Left kidney (tissue), 2 donors: Measurements from ENCODE around the gene HNMT. TPM values are rescaled to one million over a fixed set of nuclear protein-coding genes. Genes with fewer than 3 reads are reported as not detected.

ENCODE experiments used
- DNase-seq: peaks from one replicate; pipeline ENCODE4 v3.0.0-alpha.2; 2013
- polyA plus RNA-seq: library from polyadenylated mRNA; unstranded; fragments of 120-200 nt; gene quantifications from one replicate; pipeline ENCODE4 v1.2.1, GENCODE V29; 2013; ENCODE audit not compliant: insufficient read length

The HNMT gene
- polyA plus RNA-seq, 1 donor: 78.8 TPM

- no peak for DNase-seq
Observed at GRCh38 chr2:138007431-138007830, 43.2 kb downstream of the HNMT start.

- DNase-seq: no peak
Observed at GRCh38 chr2:138009622-138010021, 45.3 kb downstream of the HNMT start.

- DNase-seq: no peak
Observed at GRCh38 chr2:138010890-138011289, 46.6 kb downstream of the HNMT start.

- no peak for DNase-seq
Observed at GRCh38 chr2:138012082-138012481, 47.8 kb downstream of the HNMT start.

GRCh38 chr2:138012968-138013367 lies 48.7 kb downstream of the HNMT start:
- DNase-seq: no peak

GRCh38 chr2:138013639-138014038 lies 49.4 kb downstream of the HNMT start:
- peak; percentile 20 for DNase-seq

- DNase-seq: no peak
Observed at GRCh38 chr2:138015494-138015893, 51.2 kb downstream of the HNMT start.

- no peak for DNase-seq
Observed at GRCh38 chr2:138016351-138017087, 52.2 kb downstream of the HNMT start.

- no peak for DNase-seq
Observed at GRCh38 chr2:138017824-138018223, 53.6 kb downstream of the HNMT start.

GRCh38 chr2:138018866-138019688 lies 54.8 kb downstream of the HNMT start:
- DNase-seq: no peak

GRCh38 chr2:138020432-138020831 lies 56.2 kb downstream of the HNMT start:
- DNase-seq: no peak

GRCh38 chr2:138021154-138021553 lies 56.9 kb downstream of the HNMT start:
- DNase-seq: no peak

- no peak for DNase-seq
Observed at GRCh38 chr2:138023298-138023697, 59.0 kb downstream of the HNMT start.

GRCh38 chr2:138023976-138024375 lies 59.7 kb downstream of the HNMT start:
- DNase-seq: no peak

- no peak for DNase-seq
Observed at GRCh38 chr2:138026111-138027020, 62.1 kb downstream of the HNMT start.

GRCh38 chr2:138028538-138028937 lies 64.3 kb downstream of the HNMT start:
- DNase-seq: no peak

- no peak for DNase-seq
Observed at GRCh38 chr2:138029276-138029675, 65.0 kb downstream of the HNMT start.

- no peak for DNase-seq
Observed at GRCh38 chr2:138030459-138030858, 66.2 kb downstream of the HNMT start.

- no peak for DNase-seq
Observed at GRCh38 chr2:138032334-138032733, 68.1 kb downstream of the HNMT start.

GRCh38 chr2:138034536-138034935 lies 70.3 kb downstream of the HNMT start:
- DNase-seq: no peak

GRCh38 chr2:138035608-138036217 lies 71.4 kb downstream of the HNMT start:
- DNase-seq: no peak

GRCh38 chr2:138036522-138036921 lies 72.2 kb downstream of the HNMT start:
- no peak for DNase-seq
